GM12878 (cell line): ENCODE data around the gene CTDSP1. TPM values are rescaled to one million over a fixed set of nuclear protein-coding genes. Genes with fewer than 3 reads are reported as not detected.

Experiments used
- ATAC-seq: fragments of 200-7000 bp; cut with Tn5 transposase; 3 replicates; pipeline ENCODE4 v1.9.1; 2020; ENCODE audit warnings: mild to moderate bottlenecking, moderate library complexity
- BruUV-seq: library from RNA; stranded (reverse); fragments of 400-500 nt; replicated peaks from 2 replicates; lab custom pipeline; 2021; lab: Mats Ljungman, UMichigan
- CTCF ChIA-PET: fragments of 300-600 bp; sonication (Branson Sonifier 250); formaldehyde crosslinking; extraction: SDS; loops from one replicate; lab custom pipeline; 2021; ENCODE audit warnings: inconsistent platforms; lab: Yijun Ruan, JAX
- POLR2A ChIA-PET: fragments of 350-600 bp; formaldehyde crosslinking; extraction: SDS; loops from one replicate; lab custom pipeline; 2021; ENCODE audit warnings: inconsistent platforms; lab: Charles Lee
- RAD21 ChIA-PET: fragments of 300-600 bp; sonication (Branson Sonifier 250); formaldehyde crosslinking; loops from one replicate; lab custom pipeline; 2023; ENCODE audit warnings: antibody characterized with exemption; ENCODE audit not compliant: unreplicated experiment; lab: Charles Lee
- SMC1A ChIA-PET: fragments of 300-600 bp; sonication (Branson Sonifier 250); formaldehyde crosslinking; loops from one replicate; lab custom pipeline; 2023; ENCODE audit not compliant: unreplicated experiment, uncharacterized antibody; lab: Charles Lee
- DNase-seq: peaks from one replicate; pipeline ENCODE4 v3.0.0-alpha.2; 2011; ENCODE audit warnings: low read depth, low spot score
- FAIRE-seq: peaks from 3 replicates; lab custom pipeline; 2011; peaks lifted over from hg19 to GRCh38; lab: Jason Lieb, UNC
- H2AFZ ChIP-seq: 2 replicates; pipeline ENCODE4 v1.6.0; 2011; ENCODE audit warnings: low read depth, low read length, control low read depth; ENCODE audit not compliant: control insufficient read depth
- H3K27ac ChIP-seq: 2 replicates; pipeline ENCODE4 v1.5.1; 2011; ENCODE audit warnings: control low read depth; ENCODE audit not compliant: control insufficient read depth, insufficient read depth
- H3K27me3 ChIP-seq, 2 experiments: replicated peaks in 1 of 2; 2 replicates each; pipeline versions ENCODE4 v1.6.0 to v1.6.1; 2011; ENCODE audit warnings: low read length in 1 of 2; ENCODE audit not compliant: control insufficient read depth in 2 of 2, insufficient read depth in 2 of 2
- H3K36me3 ChIP-seq, 2 experiments: 2 replicates each; pipeline ENCODE4 v1.5.1; 2011; ENCODE audit warnings: low read length in 1 of 2; ENCODE audit not compliant: control insufficient read depth in 2 of 2, insufficient read depth in 2 of 2
- H3K4me1 ChIP-seq: 2 replicates; pipeline ENCODE4 v1.6.1; 2011; ENCODE audit warnings: mild to moderate bottlenecking, low read length, moderate library complexity, mixed read lengths; ENCODE audit not compliant: control insufficient read depth, insufficient read depth
- H3K4me2 ChIP-seq: 2 replicates; pipeline ENCODE4 v1.6.0; 2011; ENCODE audit warnings: control low read depth; ENCODE audit not compliant: control insufficient read depth, insufficient read depth
- H3K4me3 ChIP-seq: fragments of 200-600 bp; sonication (generic); 2 replicates; pipeline ENCODE4 v1.5.1; 2016
- H3K79me2 ChIP-seq: 2 replicates; pipeline ENCODE4 v1.6.0; 2011; ENCODE audit warnings: low read length; ENCODE audit not compliant: control insufficient read depth, insufficient read depth
- H3K9ac ChIP-seq: 2 replicates; pipeline ENCODE4 v1.8.0; 2011; ENCODE audit warnings: low read length, control low read depth, mixed read lengths; ENCODE audit not compliant: control insufficient read depth, insufficient read depth
- H3K9me3 ChIP-seq: replicated peaks from 3 replicates; pipeline ENCODE4 v1.5.1; 2011; ENCODE audit warnings: mild to moderate bottlenecking, low read length; ENCODE audit not compliant: control insufficient read depth, insufficient read depth
- H4K20me1 ChIP-seq: 2 replicates; pipeline ENCODE4 v1.6.0; 2011; ENCODE audit not compliant: control insufficient read depth, insufficient read depth
- CREB1 ChIP-seq: IDR thresholded peaks from 2 replicates; pipeline ENCODE4 v1.6.1; 2012; ENCODE audit warnings: low read depth, mild to moderate bottlenecking, inconsistent platforms
- LARP7 ChIP-seq: fragments of 450-650 bp; IDR thresholded peaks from 2 replicates; pipeline ENCODE4 v1.6.1; 2017; ENCODE audit warnings: mild to moderate bottlenecking
- MTA3 ChIP-seq: IDR thresholded peaks from 2 replicates; pipeline ENCODE4 v1.6.1; 2012; ENCODE audit warnings: low read length, inconsistent platforms, borderline replicate concordance
- SIX5 ChIP-seq: IDR thresholded peaks from 2 replicates; pipeline ENCODE4 v1.6.1; 2011; ENCODE audit warnings: mild to moderate bottlenecking, low read depth, low read length, moderate library complexity; ENCODE audit not compliant: severe bottlenecking
- SMAD5 ChIP-seq: IDR thresholded peaks from 2 replicates; pipeline ENCODE4 v1.6.1; 2016; ENCODE audit warnings: antibody characterized with exemption, low read depth
- WGBS: methylation state at CpG from one replicate; pipeline ENCODE4 v1.1.6; 2016; ENCODE audit warnings: low lambda C conversion rate; ENCODE audit not compliant: insufficient replicate concordance, insufficient coverage; ENCODE audit errors: missing lambda C conversion rate; 5-methylcytosine and 5-hydroxymethylcytosine counted together
- in situ Hi-C: fragments of 300-500 bp; cut with MboI; formaldehyde crosslinking; loops from 9 replicates; pipeline ENCODE4 v1.14.3; 2018; ENCODE audit warnings: mixed read lengths
- intact Hi-C: fragments of 100-400 bp; cut with micrococcal nuclease; formaldehyde crosslinking; loops from one replicate; pipeline ENCODE4 v1.14.2; 2022; ENCODE audit not compliant: unreplicated experiment
- polyA plus RNA-seq, 11 experiments: library from polyadenylated mRNA; depleted of rRNA in 4 of 11; unstranded in 6 of 11; stranded (reverse) in 5 of 11; fragments of >200 nt; fragmentation: Nextera tagmentation in 4 of 11; fragmentation: Illumina TruSeq in 1 of 11; extraction: Ambion mirVana in 4 of 11; extraction: Trizol in 1 of 11; gene quantifications; 1 replicate in 1 of 11; 2 replicates in 10 of 11; pipeline versions ENCODE4 v1.2.1 to v1.2.3, GENCODE V29; 2011 to 2016; ENCODE audit warnings: inconsistent platforms in 2 of 11, missing spikeins in 2 of 11, low read depth in 1 of 11
- total RNA-seq, 4 experiments: library from RNA; depleted of rRNA in 3 of 4; stranded (reverse); fragments of >200 nt in 3 of 4; fragmentation: Illumina TruSeq in 1 of 4; extraction: Trizol in 1 of 4; gene quantifications; 2 replicates each; pipeline versions ENCODE4 v1.2.1 to v1.2.3, GENCODE V29; 2013 to 2021
- TF ChIP-seq, protein P1 (sequence below): IDR thresholded peaks from 2 replicates; pipeline ENCODE4 v1.6.1; 2011; ENCODE audit warnings: borderline replicate concordance, low read depth, mild to moderate bottlenecking, moderate library complexity, mixed read lengths, low read length; ENCODE audit not compliant: insufficient read depth; ENCODE audit errors: extremely low read length
- TF ChIP-seq, protein P2 (sequence below): IDR thresholded peaks from 2 replicates; pipeline ENCODE4 v1.6.1; 2012; ENCODE audit warnings: mild to moderate bottlenecking, low read depth, low read length
- TF ChIP-seq, protein P3 (sequence below): IDR thresholded peaks from 2 replicates; pipeline ENCODE4 v1.6.1; 2011; ENCODE audit warnings: low read depth, low read length, improper control_type of control experiment, borderline replicate concordance

CTDSP1 gene
- total and polyA plus RNA-seq, 10 of the 15 experiments (the other 5 are each of a cell fraction or from before 2014, with no cell fraction given), result 3.0 to 75.9 (median 34.4) TPM

GRCh38 chr2:218400930-218401881 is 1.5 kb downstream of the CTDSP1 start:
- peak overlapping the region; percentile 95 for H3K9ac ChIP-seq
- peaks cover 49% of the 10 kb centered on the region for H3K79me2 ChIP-seq
- POLR2A ChIA-PET, result interaction anchor here (0.7 to 1.3 kb wide), 3 partner anchors 71 to 258 kb away, joined by 3 to 4 read pairs (median 4); partner anchors contain the start of genes BCS1L and ZNF142
- RAD21 ChIA-PET, result interaction anchor here (0.6 to 1.4 kb wide), 6 partner anchors 45 to 131 kb away, joined by 3 to 6 read pairs (median 4); partner anchors contain the start of genes AAMP, CATIP and PNKD
- H2AFZ ChIP-seq, result no peak overlapping the region
- TF ChIP-seq LARP7 (no peak), SMAD5 (no peak), CREB1 (no peak), SIX5 (no peak), MTA3 (no peak)
- TF ChIP-seq, protein P1, sequence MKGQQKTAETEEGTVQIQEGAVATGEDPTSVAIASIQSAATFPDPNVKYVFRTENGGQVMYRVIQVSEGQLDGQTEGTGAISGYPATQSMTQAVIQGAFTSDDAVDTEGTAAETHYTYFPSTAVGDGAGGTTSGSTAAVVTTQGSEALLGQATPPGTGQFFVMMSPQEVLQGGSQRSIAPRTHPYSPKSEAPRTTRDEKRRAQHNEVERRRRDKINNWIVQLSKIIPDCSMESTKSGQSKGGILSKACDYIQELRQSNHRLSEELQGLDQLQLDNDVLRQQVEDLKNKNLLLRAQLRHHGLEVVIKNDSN, result no peak
- TF ChIP-seq, protein P2, sequence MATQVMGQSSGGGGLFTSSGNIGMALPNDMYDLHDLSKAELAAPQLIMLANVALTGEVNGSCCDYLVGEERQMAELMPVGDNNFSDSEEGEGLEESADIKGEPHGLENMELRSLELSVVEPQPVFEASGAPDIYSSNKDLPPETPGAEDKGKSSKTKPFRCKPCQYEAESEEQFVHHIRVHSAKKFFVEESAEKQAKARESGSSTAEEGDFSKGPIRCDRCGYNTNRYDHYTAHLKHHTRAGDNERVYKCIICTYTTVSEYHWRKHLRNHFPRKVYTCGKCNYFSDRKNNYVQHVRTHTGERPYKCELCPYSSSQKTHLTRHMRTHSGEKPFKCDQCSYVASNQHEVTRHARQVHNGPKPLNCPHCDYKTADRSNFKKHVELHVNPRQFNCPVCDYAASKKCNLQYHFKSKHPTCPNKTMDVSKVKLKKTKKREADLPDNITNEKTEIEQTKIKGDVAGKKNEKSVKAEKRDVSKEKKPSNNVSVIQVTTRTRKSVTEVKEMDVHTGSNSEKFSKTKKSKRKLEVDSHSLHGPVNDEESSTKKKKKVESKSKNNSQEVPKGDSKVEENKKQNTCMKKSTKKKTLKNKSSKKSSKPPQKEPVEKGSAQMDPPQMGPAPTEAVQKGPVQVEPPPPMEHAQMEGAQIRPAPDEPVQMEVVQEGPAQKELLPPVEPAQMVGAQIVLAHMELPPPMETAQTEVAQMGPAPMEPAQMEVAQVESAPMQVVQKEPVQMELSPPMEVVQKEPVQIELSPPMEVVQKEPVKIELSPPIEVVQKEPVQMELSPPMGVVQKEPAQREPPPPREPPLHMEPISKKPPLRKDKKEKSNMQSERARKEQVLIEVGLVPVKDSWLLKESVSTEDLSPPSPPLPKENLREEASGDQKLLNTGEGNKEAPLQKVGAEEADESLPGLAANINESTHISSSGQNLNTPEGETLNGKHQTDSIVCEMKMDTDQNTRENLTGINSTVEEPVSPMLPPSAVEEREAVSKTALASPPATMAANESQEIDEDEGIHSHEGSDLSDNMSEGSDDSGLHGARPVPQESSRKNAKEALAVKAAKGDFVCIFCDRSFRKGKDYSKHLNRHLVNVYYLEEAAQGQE, result no peak
- TF ChIP-seq, protein P3, sequence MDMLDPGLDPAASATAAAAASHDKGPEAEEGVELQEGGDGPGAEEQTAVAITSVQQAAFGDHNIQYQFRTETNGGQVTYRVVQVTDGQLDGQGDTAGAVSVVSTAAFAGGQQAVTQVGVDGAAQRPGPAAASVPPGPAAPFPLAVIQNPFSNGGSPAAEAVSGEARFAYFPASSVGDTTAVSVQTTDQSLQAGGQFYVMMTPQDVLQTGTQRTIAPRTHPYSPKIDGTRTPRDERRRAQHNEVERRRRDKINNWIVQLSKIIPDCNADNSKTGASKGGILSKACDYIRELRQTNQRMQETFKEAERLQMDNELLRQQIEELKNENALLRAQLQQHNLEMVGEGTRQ, result no peak
- H3K4me1 ChIP-seq, result peaks cover 32% of the 10 kb centered on the region
- CTCF ChIA-PET, result interaction anchor here (0.8 kb wide), 1 partner anchor 71 kb away, joined by 3 read pairs; no protein-coding TSS in a partner anchor
- in situ Hi-C loops, result loop anchor here (10.0 kb wide), 1 partner anchor 444 kb away; no protein-coding TSS in a partner anchor
- peak overlapping the region; percentile 96 for H3K27ac ChIP-seq
- H3K4me2 ChIP-seq, result peak overlapping the region; percentile 92
- FAIRE-seq (no peak), DNase-seq (no peak), ATAC-seq (no peak)
- whole genome bisulfite sequencing, result 36% methylated on average over 22 of the region's 24 CpGs
- H3K27me3 ChIP-seq, result no peaks in the 10 kb centered on the region
- peaks cover 4% of the 10 kb centered on the region; the same call in 1 of the 2 replicates for H4K20me1 ChIP-seq
- intact Hi-C loops, result no loop called here
- no peaks in the 10 kb centered on the region for H3K9me3 ChIP-seq
- H3K36me3 ChIP-seq, result peaks cover 7 to 10% of the 10 kb centered on the region in 2 experiments; a peak in 3 of 4 replicates
- H3K4me3 ChIP-seq, result peak overlapping the region; percentile 90
- no TSS peak for BruUV-seq
- SMC1A ChIA-PET, result interaction anchor here (0.5 to 0.8 kb wide), 3 partner anchors 69 to 114 kb away, joined by 3 to 4 read pairs (median 3); no protein-coding TSS in a partner anchor
